ENCODE measurements around the gene ANTXR1.
"Not testable (repeated sequence)": the region's sequence is repeated elsewhere in the genome, so short reads cannot be mapped to it uniquely, and the experiment has no call there.

ANTXR1 gene

GRCh38 chr2:69167469-69167822, 154.5 kb downstream of the ANTXR1 start:
- no peak for DNase-seq

- DNase-seq = no peak
Measured at GRCh38 chr2:69168144-69168813, 155.3 kb downstream of the ANTXR1 start.

DNA sequence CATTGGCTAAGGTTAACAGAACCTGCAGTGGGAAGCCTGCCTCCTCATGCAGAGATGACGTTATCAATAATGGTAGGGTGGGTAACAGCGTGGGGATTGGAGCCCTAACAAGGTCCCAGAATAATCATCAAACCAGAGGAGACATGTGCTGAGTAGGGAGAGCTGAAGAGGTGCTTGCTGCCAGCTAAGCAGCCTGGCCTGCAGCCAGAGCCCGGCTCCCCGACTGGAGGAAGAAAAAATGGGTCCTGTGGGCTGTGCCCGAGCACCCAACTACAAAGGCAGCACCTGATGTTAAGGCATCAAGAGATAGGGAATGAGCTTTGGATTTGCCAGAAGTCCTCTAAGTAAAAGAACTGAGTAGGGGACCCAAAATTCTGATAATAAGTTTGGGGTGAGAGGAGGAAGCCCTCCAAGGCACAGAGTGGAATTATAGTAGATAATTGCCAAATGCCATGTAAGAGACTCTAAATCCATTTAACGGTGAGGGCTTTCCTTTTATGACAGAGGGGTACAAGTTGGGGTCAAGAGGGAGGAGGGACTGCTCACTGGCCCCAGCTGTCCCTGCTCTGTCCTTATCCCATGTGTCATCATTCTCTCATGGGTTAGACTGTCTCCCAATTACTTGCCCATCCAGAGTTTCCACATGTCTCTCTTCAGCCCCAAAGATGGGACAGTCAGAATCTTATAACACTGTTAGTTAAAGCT, 156.1 kb downstream of the ANTXR1 start:
- no peak for DNase-seq

DNA sequence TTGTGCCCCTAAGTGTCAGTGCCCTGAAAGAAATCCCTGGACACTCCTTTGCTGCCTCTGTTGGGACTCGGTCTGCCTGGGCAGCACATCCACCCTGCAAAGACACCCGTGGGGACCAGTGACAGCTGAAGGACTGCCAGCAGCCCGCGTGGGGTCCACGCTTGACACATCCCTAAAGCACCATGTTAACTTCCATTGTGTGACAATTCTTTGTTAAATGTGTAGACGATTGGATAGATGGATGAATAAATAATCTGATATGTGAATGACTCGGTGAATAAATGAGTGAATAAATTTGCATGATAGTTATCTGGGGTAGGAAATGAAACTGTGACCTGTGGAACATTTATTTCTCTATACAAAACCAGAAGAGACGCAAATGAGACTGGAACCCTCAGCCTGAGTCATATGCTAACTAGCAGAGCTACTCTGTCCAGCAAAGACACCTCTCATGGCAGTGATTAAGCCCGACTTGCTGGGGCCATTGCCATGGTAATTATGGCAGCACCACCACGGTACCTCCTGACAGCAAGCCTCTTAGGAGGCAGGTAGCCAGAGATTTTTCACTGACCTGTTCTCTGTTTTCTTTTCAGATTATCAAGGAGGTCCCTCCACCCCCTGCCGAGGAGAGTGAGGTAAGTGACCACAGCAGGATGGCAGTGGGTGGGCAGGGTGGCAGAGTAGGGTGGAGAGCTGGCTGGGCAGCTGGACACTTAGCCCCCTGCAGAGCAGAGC, 156.8 kb downstream of the ANTXR1 start:
- DNase-seq = no peak

- no peak for DNase-seq
Measured at GRCh38 chr2:69170661-69171060, 157.7 kb downstream of the ANTXR1 start.

- DNase-seq = no peak
Measured at GRCh38 chr2:69171116-69171896, 158.3 kb downstream of the ANTXR1 start.

DNA sequence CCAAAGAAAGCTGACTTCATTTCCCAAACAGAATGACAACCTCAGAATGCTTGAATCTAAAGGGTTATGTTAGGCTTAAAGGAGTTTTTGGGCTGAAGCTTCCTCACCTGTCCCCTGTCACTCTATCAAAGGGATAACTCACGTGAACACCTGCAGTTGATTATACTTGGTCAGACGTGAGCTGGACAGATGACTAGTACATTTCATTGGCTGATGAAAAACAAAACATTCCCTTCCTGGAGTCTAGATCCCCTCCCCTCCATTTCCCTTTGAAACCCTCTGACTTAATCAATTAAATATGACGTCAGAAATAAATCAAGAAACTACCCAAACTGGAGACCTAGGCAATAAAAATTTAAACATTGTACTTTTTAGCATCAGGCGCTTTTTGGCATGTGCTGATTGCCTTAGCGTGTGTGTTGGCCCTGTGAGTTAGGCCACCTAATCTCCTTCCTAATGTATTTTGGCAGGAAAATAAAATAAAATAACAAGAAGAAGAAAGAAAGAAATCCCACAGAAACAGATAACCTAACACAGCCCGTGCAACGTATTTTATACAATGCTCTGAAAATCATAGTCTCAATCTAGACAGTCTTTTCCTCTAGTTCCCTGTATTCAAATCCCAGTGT, 159.0 kb downstream of the ANTXR1 start:
- no peak for DNase-seq

DNA sequence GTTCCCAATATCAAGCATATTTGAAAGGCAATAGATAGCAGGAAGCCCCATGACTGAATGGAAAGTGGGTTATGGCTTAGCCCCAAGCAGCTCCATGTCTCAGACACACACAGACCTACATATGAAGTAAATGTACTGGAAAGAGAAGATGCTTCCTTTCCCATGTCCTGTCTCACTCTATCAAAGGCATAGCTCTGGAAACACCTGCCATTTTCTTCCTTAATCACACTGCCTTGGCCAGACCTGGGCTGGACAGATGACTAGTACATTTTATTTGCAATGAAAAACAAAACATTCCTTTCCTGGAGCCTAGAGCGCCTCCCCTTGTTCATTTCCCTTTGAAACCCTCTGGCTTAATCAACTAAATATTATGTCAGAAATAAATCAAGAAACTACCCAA, 160.7 kb downstream of the ANTXR1 start:
- DNase-seq = no peak

DNA sequence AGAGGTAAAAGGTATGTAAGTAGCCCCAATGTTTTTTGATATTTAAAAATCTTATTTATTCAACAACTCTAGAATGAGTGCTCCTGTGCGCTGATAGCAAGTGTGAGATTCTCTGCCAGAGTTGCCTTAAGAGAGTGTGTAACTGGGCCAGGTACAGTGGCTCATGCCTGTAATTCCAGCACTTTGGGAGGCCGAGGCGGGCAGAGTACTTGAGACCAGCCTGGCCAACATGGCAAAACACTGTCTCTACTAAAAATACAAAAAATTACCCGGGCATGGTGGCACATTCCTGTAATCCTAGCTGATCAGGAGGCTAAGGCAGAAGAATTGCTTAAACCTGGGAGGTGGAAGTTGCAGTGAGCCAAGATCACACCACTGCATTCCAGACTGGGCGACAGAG, 161.2 kb downstream of the ANTXR1 start:
- not testable (repeated sequence) for DNase-seq

- no peak for DNase-seq
Measured at GRCh38 chr2:69175790-69176715, 163.1 kb downstream of the ANTXR1 start.

- DNase-seq = no peak
Measured at GRCh38 chr2:69177063-69177771, 164.2 kb downstream of the ANTXR1 start.

DNA sequence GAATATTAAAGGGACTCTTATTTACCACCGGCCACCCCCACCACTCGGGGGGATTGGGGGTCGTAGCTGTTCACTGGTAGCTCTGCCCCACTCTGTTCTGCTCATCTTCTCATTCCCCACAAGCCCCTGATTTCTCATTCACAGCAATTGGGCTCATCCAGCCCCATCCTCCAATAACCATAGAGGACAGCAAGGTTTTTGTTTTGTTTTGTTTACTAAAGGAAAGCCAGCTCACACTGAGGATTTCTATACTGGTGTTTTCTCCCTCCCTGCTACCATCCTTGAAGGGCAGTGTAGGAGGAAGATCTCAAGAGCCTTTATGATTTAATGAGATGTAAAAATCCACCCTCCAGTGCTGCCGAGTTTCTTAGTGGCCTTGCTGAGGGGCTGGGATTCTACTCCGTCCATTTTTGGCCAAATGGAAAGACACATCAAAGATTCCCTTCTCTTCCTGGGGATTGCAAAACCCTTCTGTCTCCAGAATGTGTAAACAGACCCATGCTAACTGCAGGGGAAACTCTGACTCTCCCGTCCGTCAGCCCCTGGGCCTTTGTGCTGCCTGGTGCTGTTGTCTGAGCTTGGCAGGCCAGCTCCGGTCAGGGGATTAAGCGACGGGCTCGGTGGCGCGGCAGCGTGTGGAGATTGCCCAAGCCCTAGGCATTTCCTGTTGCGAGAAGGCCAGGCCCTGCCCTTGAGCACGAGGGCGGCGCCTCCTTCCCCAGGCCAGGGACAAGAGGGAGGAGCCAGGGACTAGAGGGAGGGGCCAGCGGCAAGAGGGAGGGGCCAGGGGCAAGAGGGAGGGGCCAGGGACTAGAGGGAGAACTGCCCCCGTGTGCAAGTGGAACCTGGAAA, 165.0 kb downstream of the ANTXR1 start:
- DNase-seq = no peak

DNA sequence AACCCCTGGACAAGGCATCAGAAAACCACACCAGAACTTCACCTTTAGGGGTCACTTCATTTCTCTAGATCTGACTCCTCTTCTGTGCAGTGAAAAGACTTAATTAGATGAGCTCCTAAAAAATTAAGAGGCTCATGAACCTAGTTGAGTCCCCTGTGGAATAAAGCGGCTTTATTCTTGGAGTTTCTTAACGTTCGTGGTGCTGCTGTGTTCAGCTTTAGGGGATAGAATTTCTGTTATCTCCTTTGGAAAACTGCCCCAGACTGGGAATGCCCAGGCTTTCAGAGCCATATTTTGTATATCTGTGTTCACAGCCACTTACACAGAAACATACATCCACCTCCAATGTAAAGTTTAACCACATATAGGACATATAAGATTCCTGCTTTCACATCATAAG, 165.8 kb downstream of the ANTXR1 start:
- DNase-seq = no peak

- no peak for DNase-seq
Measured at GRCh38 chr2:69180227-69180626, 167.2 kb downstream of the ANTXR1 start.

GRCh38 chr2:69180974-69181373, 168.0 kb downstream of the ANTXR1 start:
- no peak for DNase-seq

GRCh38 chr2:69181806-69182427, 168.9 kb downstream of the ANTXR1 start:
- DNase-seq = no peak

GRCh38 chr2:69183659-69184058, 170.7 kb downstream of the ANTXR1 start:
- no peak for DNase-seq

- DNase-seq = no peak
Measured at GRCh38 chr2:69184224-69184623, 171.2 kb downstream of the ANTXR1 start.

DNA sequence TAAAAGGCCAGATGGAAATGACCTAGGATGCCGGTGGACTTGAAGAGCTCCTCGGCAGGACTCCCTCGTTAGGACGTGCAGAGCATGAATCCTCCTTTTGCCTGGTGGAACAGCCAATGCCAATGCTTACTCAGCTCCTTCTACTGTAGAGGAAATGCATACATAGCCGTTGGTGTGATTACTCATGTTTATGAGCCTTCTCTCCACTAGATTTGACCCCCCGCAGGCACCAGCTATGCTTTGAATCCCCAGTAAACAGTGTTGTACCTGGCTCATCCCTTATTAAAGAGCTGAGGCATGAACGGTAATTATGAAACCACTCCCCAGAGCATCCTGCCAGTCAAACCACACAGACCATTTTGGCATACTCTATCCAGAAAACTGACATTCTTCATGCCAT, 172.8 kb downstream of the ANTXR1 start:
- no peak for DNase-seq

- no peak for DNase-seq
Measured at GRCh38 chr2:69186614-69187013, 173.6 kb downstream of the ANTXR1 start.
